GM23248 (cell line): ENCODE data around the gene RNASEH1. TPM values are rescaled to one million over a fixed set of nuclear protein-coding genes. Genes with fewer than 3 reads are reported as not detected.

ENCODE experiments used
- DNase-seq: peaks from one replicate; pipeline ENCODE4 v3.0.0-alpha.2; 2015
- H2AFZ ChIP-seq: fragments of 200-600 bp; sonication (generic); 2 replicates; pipeline ENCODE4 v1.6.1; 2016; ENCODE audit warnings: antibody characterized with exemption
- H3F3A ChIP-seq: fragments of 200-600 bp; sonication (generic); 2 replicates; pipeline ENCODE4 v1.6.1; 2016; ENCODE audit warnings: mild to moderate bottlenecking, antibody characterized with exemption, mixed run types; ENCODE audit not compliant: insufficient read depth
- H3K27ac ChIP-seq: fragments of 200-600 bp; sonication (generic); 2 replicates; pipeline ENCODE4 v1.5.1; 2016; ENCODE audit warnings: mild to moderate bottlenecking
- H3K27me3 ChIP-seq: fragments of 200-600 bp; sonication (generic); replicated peaks from 2 replicates; pipeline ENCODE4 v1.6.1; 2016; ENCODE audit warnings: mild to moderate bottlenecking; ENCODE audit not compliant: insufficient read depth
- H3K36me3 ChIP-seq: fragments of 200-600 bp; sonication (generic); 2 replicates; pipeline ENCODE4 v1.6.1; 2016; ENCODE audit warnings: low read depth, mild to moderate bottlenecking
- H3K4me1 ChIP-seq: fragments of 200-600 bp; sonication (generic); 2 replicates; pipeline ENCODE4 v1.6.1; 2016; ENCODE audit warnings: mild to moderate bottlenecking; ENCODE audit not compliant: insufficient read depth
- H3K4me2 ChIP-seq: fragments of 200-600 bp; sonication (generic); one replicate; pipeline ENCODE4 v1.6.1; 2016; ENCODE audit warnings: mild to moderate bottlenecking; ENCODE audit not compliant: unreplicated experiment
- H3K4me3 ChIP-seq: fragments of 200-600 bp; sonication (generic); 2 replicates; pipeline ENCODE4 v1.5.1; 2016; ENCODE audit warnings: mild to moderate bottlenecking
- H3K79me2 ChIP-seq: fragments of 200-600 bp; sonication (generic); 2 replicates; pipeline ENCODE4 v1.6.1; 2016; ENCODE audit warnings: mild to moderate bottlenecking; ENCODE audit not compliant: insufficient read depth
- H3K9ac ChIP-seq: fragments of 200-600 bp; sonication (generic); 2 replicates; pipeline ENCODE4 v1.6.1; 2016; ENCODE audit warnings: mild to moderate bottlenecking
- H3K9me2 ChIP-seq: fragments of 200-600 bp; sonication (generic); 2 replicates; pipeline ENCODE4 v1.6.1; 2016; ENCODE audit warnings: mixed run types, mild to moderate bottlenecking, moderate library complexity; ENCODE audit not compliant: insufficient read depth
- H3K9me3 ChIP-seq: fragments of 200-600 bp; sonication (generic); one replicate; pipeline ENCODE4 v1.6.1; 2017; ENCODE audit warnings: low read depth
- H4K20me1 ChIP-seq: fragments of 200-600 bp; sonication (generic); 2 replicates; pipeline ENCODE4 v1.6.0; 2016; ENCODE audit not compliant: insufficient read depth
- EZH2 ChIP-seq: fragments of 200-600 bp; sonication (generic); IDR thresholded peaks from 2 replicates; pipeline ENCODE4 v1.6.1; 2018; ENCODE audit warnings: antibody characterized with exemption, mild to moderate bottlenecking; ENCODE audit not compliant: insufficient read depth, poor library complexity, severe bottlenecking
- EZH2phosphoT487 ChIP-seq: fragments of 200-600 bp; sonication (generic); IDR thresholded peaks from 2 replicates; pipeline ENCODE4 v1.6.1; 2018; ENCODE audit warnings: antibody characterized with exemption, moderate library complexity, mild to moderate bottlenecking, low read depth; ENCODE audit not compliant: insufficient read depth
- WGBS, 2 experiments: methylation state at CpG; one replicate each; pipeline ENCODE4 v1.1.6; 2015 to 2017; ENCODE audit warnings: low lambda C conversion rate in 2 of 2, low coverage in 1 of 2; ENCODE audit errors: missing lambda C conversion rate in 2 of 2; 5-methylcytosine and 5-hydroxymethylcytosine counted together
- in situ Hi-C: fragments of 300-500 bp; cut with MboI; formaldehyde crosslinking; loops from 2 replicates; pipeline ENCODE4 v1.15.0; 2020
- polyA plus RNA-seq: library from polyadenylated mRNA; unstranded; fragments of >200 nt; fragmentation: Nextera tagmentation; extraction: Ambion mirVana; gene quantifications from 2 replicates; pipeline ENCODE4 v1.2.1, GENCODE V29; 2016
- total RNA-seq: library from RNA; depleted of rRNA; stranded (reverse); fragments of >200 nt; shearing (Covaris generic); gene quantifications from 2 replicates; pipeline ENCODE4 v1.2.3, GENCODE V29; 2014

Gene RNASEH1
- total and polyA plus RNA-seq, 2 experiments from 2014 or later: 37.4 to 52.4 TPM

DNA sequence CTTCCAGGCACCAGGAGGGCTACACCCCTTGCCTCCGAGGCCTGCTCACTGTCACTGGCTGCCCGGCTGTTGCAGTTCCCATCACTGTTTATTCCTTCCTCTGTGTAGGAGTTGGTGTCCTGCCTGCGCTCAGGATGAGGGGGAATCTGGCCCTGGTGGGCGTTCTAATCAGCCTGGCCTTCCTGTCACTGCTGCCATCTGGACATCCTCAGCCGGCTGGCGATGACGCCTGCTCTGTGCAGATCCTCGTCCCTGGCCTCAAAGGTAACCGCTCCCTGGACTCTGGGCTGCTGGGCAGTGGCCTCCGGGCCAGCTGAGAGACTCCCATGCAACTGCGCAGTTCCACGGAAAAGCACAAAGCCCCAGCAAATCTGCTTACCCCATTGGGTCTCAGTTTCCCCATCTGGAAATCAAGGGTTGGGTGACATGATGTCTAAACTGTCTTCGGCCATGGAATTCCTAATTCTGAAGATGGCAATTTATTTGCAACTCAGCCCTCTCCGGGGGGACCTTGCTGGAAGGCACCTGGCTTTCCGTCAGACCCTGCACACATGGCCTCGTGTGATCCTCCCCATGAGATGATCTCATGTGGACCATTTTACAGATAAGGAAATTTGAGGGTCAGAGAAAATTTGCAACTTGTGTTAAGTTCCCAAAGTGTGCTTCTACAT is 46.2 kb upstream of the RNASEH1 start:
- Histone ChIP-seq H2AFZ (no peak overlapping the region), H3K9me3 (no peaks in the 10 kb centered on the region), H3F3A (no peaks in the 10 kb centered on the region), H3K9me2 (no peaks in the 10 kb centered on the region), H3K9ac (no peak overlapping the region), H3K4me3 (no peak overlapping the region), H3K27me3 (peaks cover 8% of the 10 kb centered on the region; the same call in 1 of the 2 replicates), H3K36me3 (no peaks in the 10 kb centered on the region), H3K27ac (no peak overlapping the region), H3K79me2 (no peaks in the 10 kb centered on the region), H3K4me2 (no peak overlapping the region), H4K20me1 (no peaks in the 10 kb centered on the region), H3K4me1 (no peaks in the 10 kb centered on the region)
- WGBS, 2 experiments: 72 to 73% methylated on average over 16 of the region's 16 CpGs
- TF ChIP-seq EZH2phosphoT487 (no peak), EZH2 (no peak)
- in situ Hi-C loops: no loop called here
- DNase-seq: no peak

- no peaks in the 10 kb centered on the region for H4K20me1 ChIP-seq
- no peak for TF ChIP-seq EZH2phosphoT487
- TF ChIP-seq EZH2: no peak
- H3K4me2 ChIP-seq: no peak overlapping the region
- H3K27me3 ChIP-seq: peaks cover 4% of the 10 kb centered on the region; the same call in 1 of the 2 replicates
- in situ Hi-C loops: no loop called here
- no peaks in the 10 kb centered on the region for H3F3A ChIP-seq
- no peaks in the 10 kb centered on the region for H3K9me2 ChIP-seq
- no peak overlapping the region for H2AFZ ChIP-seq
- no peak for DNase-seq
- H3K79me2 ChIP-seq: no peaks in the 10 kb centered on the region
- H3K27ac ChIP-seq: no peak overlapping the region
- H3K4me3 ChIP-seq: no peak overlapping the region
- H3K9ac ChIP-seq: no peak overlapping the region
- H3K9me3 ChIP-seq: no peaks in the 10 kb centered on the region
- WGBS, 2 experiments: 70 to 73% methylated on average over 18 to 19 of the region's 19 CpGs
- no peaks in the 10 kb centered on the region for H3K36me3 ChIP-seq
- no peaks in the 10 kb centered on the region for H3K4me1 ChIP-seq
Observed at GRCh38 chr2:3603536-3604206, 45.5 kb upstream of the RNASEH1 start.

GRCh38 chr2:3602553-3603339 is 44.6 kb upstream of the RNASEH1 start:
- H3K4me3 ChIP-seq: no peak overlapping the region
- DNase-seq: no peak
- no peaks in the 10 kb centered on the region for H3K79me2 ChIP-seq
- 47 to 50% methylated on average over 20 to 25 of the region's 25 CpGs for WGBS, 2 experiments
- TF ChIP-seq EZH2phosphoT487: no peak
- TF ChIP-seq EZH2: no peak
- H3K36me3 ChIP-seq: no peaks in the 10 kb centered on the region
- H3K27ac ChIP-seq: no peak overlapping the region
- no peak overlapping the region for H2AFZ ChIP-seq
- no peaks in the 10 kb centered on the region for H3K4me1 ChIP-seq
- in situ Hi-C loops: no loop called here
- H3K27me3 ChIP-seq: peaks cover 4% of the 10 kb centered on the region; the same call in 1 of the 2 replicates
- H3K9me3 ChIP-seq: no peaks in the 10 kb centered on the region
- H3K9me2 ChIP-seq: no peaks in the 10 kb centered on the region
- no peaks in the 10 kb centered on the region for H4K20me1 ChIP-seq
- H3K9ac ChIP-seq: no peak overlapping the region
- H3F3A ChIP-seq: no peaks in the 10 kb centered on the region
- no peak overlapping the region for H3K4me2 ChIP-seq

DNA sequence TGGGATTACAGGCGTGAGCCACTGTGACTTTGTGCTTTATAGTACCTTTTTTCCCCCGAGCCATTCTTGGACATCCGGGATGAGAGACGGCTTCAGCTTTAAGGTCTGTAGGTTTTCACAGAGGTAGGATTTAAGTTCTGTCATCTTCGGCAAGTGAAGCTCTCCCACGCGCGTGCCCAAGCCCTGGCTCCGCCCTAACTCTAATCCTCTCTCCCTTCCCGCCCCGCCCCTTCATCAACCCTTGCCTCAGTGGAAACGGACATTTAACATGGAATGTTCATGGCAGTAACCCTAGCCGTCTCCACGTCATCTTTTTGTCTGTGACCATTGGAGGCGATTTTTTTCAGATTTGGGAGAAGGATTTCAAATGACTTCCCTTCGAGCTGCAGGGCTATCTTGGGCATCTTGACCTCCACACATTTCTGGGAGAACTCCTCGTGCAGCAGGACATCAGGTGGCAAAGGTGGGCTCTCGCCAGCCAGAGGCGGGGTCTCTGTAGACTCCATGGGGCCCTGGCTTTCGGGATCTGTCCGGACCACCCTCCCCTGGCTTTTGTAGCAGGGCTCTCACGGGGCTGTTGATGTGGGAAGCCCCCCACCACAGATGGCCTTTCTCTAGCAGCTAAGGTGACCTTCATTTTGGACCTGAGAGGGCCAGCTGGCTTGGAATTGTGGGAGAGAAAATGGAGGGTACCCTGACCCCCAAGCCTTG is 43.6 kb upstream of the RNASEH1 start:
- Histone ChIP-seq H3K36me3 (no peaks in the 10 kb centered on the region), H3K79me2 (no peaks in the 10 kb centered on the region), H3K4me3 (no peak overlapping the region), H3K9ac (no peak overlapping the region), H3K9me2 (no peaks in the 10 kb centered on the region), H3K27me3 (peaks cover 4% of the 10 kb centered on the region; the same call in 1 of the 2 replicates), H3K9me3 (no peaks in the 10 kb centered on the region), H3K27ac (no peak overlapping the region), H3F3A (no peaks in the 10 kb centered on the region), H2AFZ (no peak overlapping the region), H3K4me2 (no peak overlapping the region), H4K20me1 (no peaks in the 10 kb centered on the region), H3K4me1 (no peaks in the 10 kb centered on the region)
- TF ChIP-seq EZH2phosphoT487 (no peak), EZH2 (no peak)
- 53 to 57% methylated on average over 17 to 22 of the region's 22 CpGs for WGBS, 2 experiments
- DNase-seq: no peak
- in situ Hi-C loops: no loop called here
